ENCODE data around the gene ZNF609.

ZNF609 gene

DNA sequence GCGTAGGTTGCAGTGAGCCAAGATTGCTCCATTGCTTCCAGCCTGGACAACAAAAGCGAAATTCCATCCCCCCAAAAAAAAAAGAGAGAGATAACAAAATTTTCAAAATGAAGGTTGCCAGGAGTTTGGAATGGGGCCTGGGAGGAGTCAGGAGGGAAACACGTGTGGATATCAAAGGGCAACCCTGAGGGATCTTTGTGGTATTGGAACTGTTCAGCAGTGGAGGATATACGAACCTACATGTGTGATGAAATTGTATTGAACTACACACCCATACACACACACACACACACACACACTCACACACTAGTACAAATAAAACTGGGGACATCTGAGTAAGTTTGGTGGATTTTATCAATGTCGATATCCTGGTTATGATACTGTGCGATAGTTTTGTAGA lies 253.2 kb downstream of the ZNF609 start:
- no peaks in the 10 kb centered on the region for H3K27me3 ChIP-seq (ENCODE audit: insufficient read depth, insufficient read length)
- H3K36me3 ChIP-seq (ENCODE audit: insufficient read depth, insufficient read length, low read length), result peaks cover 48% of the 10 kb centered on the region
- TF ChIP-seq SUZ12 (IDR thresholded peaks at IDR 0.05; ENCODE audit: extremely low read depth, insufficient read depth, insufficient read length) (no peak), YY1 (IDR thresholded peaks at IDR 0.05; ENCODE audit: insufficient read depth, insufficient read length) (no peak), ZNF274 (IDR thresholded peaks at IDR 0.05; ENCODE audit: low read depth, low read length) (no peak)
- H3K9ac ChIP-seq (ENCODE audit: insufficient read length, low read depth), result no peak overlapping the region
- no peak for DNase-seq (ENCODE audit: low read depth, low spot score)
- no peaks in the 10 kb centered on the region for H3K9me3 ChIP-seq (ENCODE audit: insufficient read depth, low read length)
- H3K4me1 ChIP-seq (ENCODE audit: insufficient read depth, insufficient read length), result no peaks in the 10 kb centered on the region
- no peak overlapping the region for H3K4me3 ChIP-seq (ENCODE audit: insufficient read length, low read depth)

GRCh38 chr15:64716452-64716851 lies 256.1 kb downstream of the ZNF609 start:
- Histone ChIP-seq H3K36me3 (ENCODE audit: insufficient read depth, insufficient read length, low read length) (peaks cover 51% of the 10 kb centered on the region), H3K4me1 (ENCODE audit: insufficient read depth, insufficient read length) (no peaks in the 10 kb centered on the region), H3K27me3 (ENCODE audit: insufficient read depth, insufficient read length) (no peaks in the 10 kb centered on the region), H3K4me3 (ENCODE audit: insufficient read length, low read depth) (no peak overlapping the region), H3K9ac (ENCODE audit: insufficient read length, low read depth) (no peak overlapping the region), H3K9me3 (ENCODE audit: insufficient read depth, low read length) (no peaks in the 10 kb centered on the region)
- DNase-seq (ENCODE audit: low read depth, low spot score), result no peak
- TF ChIP-seq SUZ12 (IDR thresholded peaks at IDR 0.05; ENCODE audit: extremely low read depth, insufficient read depth, insufficient read length) (no peak), YY1 (IDR thresholded peaks at IDR 0.05; ENCODE audit: insufficient read depth, insufficient read length) (no peak), ZNF274 (IDR thresholded peaks at IDR 0.05; ENCODE audit: low read depth, low read length) (no peak)

DNA sequence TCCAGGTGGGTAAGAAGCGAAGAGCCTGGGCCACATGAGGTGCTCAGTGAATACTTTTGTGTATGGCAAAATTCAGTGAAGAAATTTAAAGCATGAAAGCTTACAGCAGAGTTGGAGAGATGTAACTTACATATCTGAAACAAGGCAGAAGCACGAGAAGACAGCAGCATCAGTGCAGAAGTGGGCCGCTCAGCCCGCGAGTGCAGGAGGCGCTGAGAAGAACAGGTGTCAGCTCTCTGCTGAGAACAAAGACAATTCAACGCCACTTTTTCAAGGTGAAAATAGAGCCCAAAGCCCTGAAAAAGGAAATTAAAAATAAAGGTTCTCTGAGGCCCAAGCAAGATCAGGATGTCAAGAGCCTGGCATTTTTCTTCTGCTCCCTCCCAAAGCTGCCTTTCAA lies 256.8 kb downstream of the ZNF609 start:
- TF ChIP-seq YY1 (IDR thresholded peaks at IDR 0.05; ENCODE audit: insufficient read depth, insufficient read length), result no peak
- no peak for TF ChIP-seq ZNF274 (IDR thresholded peaks at IDR 0.05; ENCODE audit: low read depth, low read length)
- TF ChIP-seq SUZ12 (IDR thresholded peaks at IDR 0.05; ENCODE audit: extremely low read depth, insufficient read depth, insufficient read length), result no peak
- H3K4me1 ChIP-seq (ENCODE audit: insufficient read depth, insufficient read length), result no peaks in the 10 kb centered on the region
- DNase-seq (ENCODE audit: low read depth, low spot score), result no peak
- peaks cover 53% of the 10 kb centered on the region for H3K36me3 ChIP-seq (ENCODE audit: insufficient read depth, insufficient read length, low read length)
- no peaks in the 10 kb centered on the region for H3K27me3 ChIP-seq (ENCODE audit: insufficient read depth, insufficient read length)
- no peak overlapping the region for H3K9ac ChIP-seq (ENCODE audit: insufficient read length, low read depth)
- H3K9me3 ChIP-seq (ENCODE audit: insufficient read depth, low read length), result no peaks in the 10 kb centered on the region
- H3K4me3 ChIP-seq (ENCODE audit: insufficient read length, low read depth), result no peak overlapping the region

GRCh38 chr15:64717735-64718495 lies 257.5 kb downstream of the ZNF609 start:
- H3K4me3 ChIP-seq (ENCODE audit: insufficient read length, low read depth), result no peak overlapping the region
- no peaks in the 10 kb centered on the region for H3K4me1 ChIP-seq (ENCODE audit: insufficient read depth, insufficient read length)
- TF ChIP-seq SUZ12 (IDR thresholded peaks at IDR 0.05; ENCODE audit: extremely low read depth, insufficient read depth, insufficient read length) (no peak), YY1 (IDR thresholded peaks at IDR 0.05; ENCODE audit: insufficient read depth, insufficient read length) (no peak), ZNF274 (IDR thresholded peaks at IDR 0.05; ENCODE audit: low read depth, low read length) (no peak)
- no peak for DNase-seq (ENCODE audit: low read depth, low spot score)
- peaks cover 50% of the 10 kb centered on the region for H3K36me3 ChIP-seq (ENCODE audit: insufficient read depth, insufficient read length, low read length)
- no peaks in the 10 kb centered on the region for H3K9me3 ChIP-seq (ENCODE audit: insufficient read depth, low read length)
- no peaks in the 10 kb centered on the region for H3K27me3 ChIP-seq (ENCODE audit: insufficient read depth, insufficient read length)
- H3K9ac ChIP-seq (ENCODE audit: insufficient read length, low read depth), result no peak overlapping the region

GRCh38 chr15:64720188-64720587 lies 259.8 kb downstream of the ZNF609 start:
- no peaks in the 10 kb centered on the region for H3K9me3 ChIP-seq (ENCODE audit: insufficient read depth, low read length)
- no peak for DNase-seq (ENCODE audit: low read depth, low spot score)
- H3K9ac ChIP-seq (ENCODE audit: insufficient read length, low read depth), result no peak overlapping the region
- no peak overlapping the region for H3K4me3 ChIP-seq (ENCODE audit: insufficient read length, low read depth)
- H3K27me3 ChIP-seq (ENCODE audit: insufficient read depth, insufficient read length), result no peaks in the 10 kb centered on the region
- H3K36me3 ChIP-seq (ENCODE audit: insufficient read depth, insufficient read length, low read length), result peaks cover 48% of the 10 kb centered on the region
- TF ChIP-seq ZNF274 (IDR thresholded peaks at IDR 0.05; ENCODE audit: low read depth, low read length) (no peak), YY1 (IDR thresholded peaks at IDR 0.05; ENCODE audit: insufficient read depth, insufficient read length) (no peak), SUZ12 (IDR thresholded peaks at IDR 0.05; ENCODE audit: extremely low read depth, insufficient read depth, insufficient read length) (no peak)
- no peaks in the 10 kb centered on the region for H3K4me1 ChIP-seq (ENCODE audit: insufficient read depth, insufficient read length)

DNA sequence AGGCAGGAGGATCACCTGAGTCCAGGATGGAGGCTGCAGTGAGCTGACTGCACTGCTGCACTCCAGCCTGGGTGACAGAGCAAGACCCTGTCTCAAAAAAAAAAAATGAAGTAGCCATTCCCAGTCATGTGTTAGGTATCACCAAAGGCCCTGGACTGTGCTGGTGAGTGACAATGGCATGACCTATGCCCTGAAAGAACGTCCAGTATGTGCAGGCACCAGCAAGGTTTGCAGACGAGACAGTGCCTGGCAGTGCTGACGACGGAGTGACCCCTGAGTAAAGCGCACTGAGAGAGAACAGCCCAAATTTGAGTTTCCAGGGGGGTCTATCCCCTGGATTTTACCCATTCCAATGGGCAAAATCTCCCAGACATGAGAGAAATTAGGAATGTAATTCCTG lies 269.8 kb downstream of the ZNF609 start:
- Histone ChIP-seq H3K9me3 (ENCODE audit: insufficient read depth, low read length) (no peaks in the 10 kb centered on the region), H3K4me1 (ENCODE audit: insufficient read depth, insufficient read length) (peaks cover 5% of the 10 kb centered on the region), H3K4me3 (ENCODE audit: insufficient read length, low read depth) (no peak overlapping the region), H3K27me3 (ENCODE audit: insufficient read depth, insufficient read length) (no peaks in the 10 kb centered on the region), H3K36me3 (ENCODE audit: insufficient read depth, insufficient read length, low read length) (peaks cover 28% of the 10 kb centered on the region), H3K9ac (ENCODE audit: insufficient read length, low read depth) (no peak overlapping the region)
- no peak for DNase-seq (ENCODE audit: low read depth, low spot score)
- TF ChIP-seq SUZ12 (IDR thresholded peaks at IDR 0.05; ENCODE audit: extremely low read depth, insufficient read depth, insufficient read length) (no peak), YY1 (IDR thresholded peaks at IDR 0.05; ENCODE audit: insufficient read depth, insufficient read length) (no peak), ZNF274 (IDR thresholded peaks at IDR 0.05; ENCODE audit: low read depth, low read length) (no peak)

GRCh38 chr15:64731012-64731804 lies 270.8 kb downstream of the ZNF609 start:
- Histone ChIP-seq H3K4me3 (ENCODE audit: insufficient read length, low read depth) (no peak overlapping the region), H3K9me3 (ENCODE audit: insufficient read depth, low read length) (no peaks in the 10 kb centered on the region), H3K4me1 (ENCODE audit: insufficient read depth, insufficient read length) (peaks cover 9% of the 10 kb centered on the region), H3K36me3 (ENCODE audit: insufficient read depth, insufficient read length, low read length) (peaks cover 32% of the 10 kb centered on the region), H3K9ac (ENCODE audit: insufficient read length, low read depth) (no peak overlapping the region), H3K27me3 (ENCODE audit: insufficient read depth, insufficient read length) (no peaks in the 10 kb centered on the region)
- DNase-seq (ENCODE audit: low read depth, low spot score), result peak; percentile 85
- TF ChIP-seq YY1 (IDR thresholded peaks at IDR 0.05; ENCODE audit: insufficient read depth, insufficient read length) (no peak), ZNF274 (IDR thresholded peaks at IDR 0.05; ENCODE audit: low read depth, low read length) (no peak), SUZ12 (IDR thresholded peaks at IDR 0.05; ENCODE audit: extremely low read depth, insufficient read depth, insufficient read length) (no peak)
